Measurements from ENCODE around the gene NDUFV3.

GRCh38 chr21:42857216-42857615, 35.9 kb upstream of the NDUFV3 start:
- TF ChIP-seq CTCF (IDR thresholded peaks at IDR 0.05) = no peak
- TF ChIP-seq POLR2AphosphoS5 (IDR thresholded peaks at IDR 0.05) = no peak

All from breast epithelium (tissue), 3 donors.